Breast epithelium (tissue), 4 donors: ENCODE results near the gene ASGR2. TPM values are rescaled to one million over a fixed set of nuclear protein-coding genes. Genes with fewer than 3 reads are reported as not detected.

Experiments used
- DNase-seq, 2 donors: peaks; one replicate each; pipeline ENCODE4 v3.0.0-alpha.2; 2019; ENCODE audit warnings: low spot score in 2 of 2
- H3K27ac ChIP-seq, 2 donors: fragments of 200-600 bp; sonication (generic) in 1 of 2; one replicate each; pipeline ENCODE4 v1.5.1; 2016 to 2019; ENCODE audit warnings: mild to moderate bottlenecking in 1 of 2
- H3K27me3 ChIP-seq, 2 donors: fragments of 200-600 bp; sonication (generic) in 1 of 2; one replicate each; pipeline versions ENCODE4 v1.5.1 to v1.6.0; 2017 to 2019; ENCODE audit warnings: control low read depth in 1 of 2, mild to moderate bottlenecking in 1 of 2
- H3K36me3 ChIP-seq: fragments of 200-600 bp; one replicate; pipeline ENCODE4 v1.5.1; 2019
- H3K4me1 ChIP-seq, 2 donors: fragments of 200-600 bp; sonication (generic); one replicate each; pipeline ENCODE4 v1.5.1; 2016 to 2019; ENCODE audit warnings: control low read depth in 1 of 2
- H3K4me3 ChIP-seq, 3 donors: fragments of 200-600 bp; sonication (generic); 1 replicate in 2 of 3; 2 replicates in 1 of 3; pipeline ENCODE4 v1.5.1; 2016 to 2019; ENCODE audit warnings: mild to moderate bottlenecking in 3 of 3, moderate library complexity in 2 of 3
- H3K9me3 ChIP-seq, 2 donors: fragments of 200-600 bp; sonication (generic) in 1 of 2; one replicate each; pipeline ENCODE4 v1.5.1; 2016 to 2019; ENCODE audit warnings: control low read depth in 1 of 2
- POLR2A ChIP-seq: fragments of 450-650 bp; IDR thresholded peaks from one replicate; pipeline ENCODE4 v1.6.1; 2016; ENCODE audit warnings: antibody characterized with exemption, mild to moderate bottlenecking, moderate library complexity
- POLR2AphosphoS5 ChIP-seq, 3 donors: sonication (generic); formaldehyde crosslinking; IDR thresholded peaks; one replicate each; pipeline ENCODE4 v1.6.1; 2017; ENCODE audit warnings: antibody characterized with exemption in 3 of 3
- intact Hi-C: fragments of 100-400 bp; cut with DNase I; formaldehyde crosslinking; loops from one replicate; pipeline ENCODE4 v1.15.1; 2023; ENCODE audit warnings: low total_unique reads
- total RNA-seq, 3 donors: library from RNA; depleted of rRNA; stranded (reverse); fragments of >200 nt; gene quantifications; one replicate each; pipeline ENCODE4 v1.1.0, GENCODE V29; 2016
- TF ChIP-seq, protein P1 (sequence below), 3 donors: fragments of 450-650 bp; IDR thresholded peaks; one replicate each; pipeline ENCODE4 v1.5.1; 2016 to 2017; ENCODE audit warnings: antibody characterized with exemption in 3 of 3, mild to moderate bottlenecking in 3 of 3, moderate library complexity in 3 of 3

ASGR2 gene
- total RNA-seq, 3 donors from 2014 or later, result 0.33 to 0.96 (median 0.88) TPM

GRCh38 chr17:7144213-7144612 is 29.6 kb upstream of the ASGR2 start:
- H3K27ac ChIP-seq, result no peak overlapping the region
- no peaks in the 10 kb centered on the region for H3K4me1 ChIP-seq
- H3K36me3 ChIP-seq, result no peaks in the 10 kb centered on the region
- H3K27me3 ChIP-seq, result no peaks in the 10 kb centered on the region
- H3K9me3 ChIP-seq, result no peaks in the 10 kb centered on the region
- intact Hi-C loops, result no loop called here
- TF ChIP-seq, protein P1, sequence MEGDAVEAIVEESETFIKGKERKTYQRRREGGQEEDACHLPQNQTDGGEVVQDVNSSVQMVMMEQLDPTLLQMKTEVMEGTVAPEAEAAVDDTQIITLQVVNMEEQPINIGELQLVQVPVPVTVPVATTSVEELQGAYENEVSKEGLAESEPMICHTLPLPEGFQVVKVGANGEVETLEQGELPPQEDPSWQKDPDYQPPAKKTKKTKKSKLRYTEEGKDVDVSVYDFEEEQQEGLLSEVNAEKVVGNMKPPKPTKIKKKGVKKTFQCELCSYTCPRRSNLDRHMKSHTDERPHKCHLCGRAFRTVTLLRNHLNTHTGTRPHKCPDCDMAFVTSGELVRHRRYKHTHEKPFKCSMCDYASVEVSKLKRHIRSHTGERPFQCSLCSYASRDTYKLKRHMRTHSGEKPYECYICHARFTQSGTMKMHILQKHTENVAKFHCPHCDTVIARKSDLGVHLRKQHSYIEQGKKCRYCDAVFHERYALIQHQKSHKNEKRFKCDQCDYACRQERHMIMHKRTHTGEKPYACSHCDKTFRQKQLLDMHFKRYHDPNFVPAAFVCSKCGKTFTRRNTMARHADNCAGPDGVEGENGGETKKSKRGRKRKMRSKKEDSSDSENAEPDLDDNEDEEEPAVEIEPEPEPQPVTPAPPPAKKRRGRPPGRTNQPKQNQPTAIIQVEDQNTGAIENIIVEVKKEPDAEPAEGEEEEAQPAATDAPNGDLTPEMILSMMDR (IDR thresholded peaks at IDR 0.05), result no peak
- TF ChIP-seq POLR2AphosphoS5 (IDR thresholded peaks at IDR 0.05), result no peak
- no peak for TF ChIP-seq POLR2A
- no peak overlapping the region for H3K4me3 ChIP-seq
- DNase-seq, result no peak

DNA sequence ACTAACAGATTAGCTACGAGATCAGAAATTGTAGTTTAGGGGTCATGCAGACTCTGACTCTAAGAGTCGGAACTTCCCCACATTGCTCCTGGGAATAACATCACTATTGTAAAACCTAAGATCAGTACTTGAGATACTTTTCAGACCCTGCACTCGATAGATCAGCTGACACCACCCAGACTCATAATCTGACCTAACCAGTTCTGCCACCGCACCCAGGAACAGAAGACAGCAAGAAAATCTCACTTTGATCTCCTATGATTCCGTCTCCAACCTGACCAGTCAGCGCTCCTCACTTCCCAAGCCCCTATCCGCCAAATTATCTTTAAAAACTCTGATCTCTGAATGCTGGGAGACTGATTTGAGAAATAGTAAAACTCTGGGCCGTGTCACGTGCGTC is 27.2 kb upstream of the ASGR2 start:
- Histone ChIP-seq H3K4me1 (no peaks in the 10 kb centered on the region), H3K36me3 (no peaks in the 10 kb centered on the region), H3K27ac (no peak overlapping the region), H3K9me3 (no peaks in the 10 kb centered on the region), H3K27me3 (no peaks in the 10 kb centered on the region), H3K4me3 (no peak overlapping the region)
- TF ChIP-seq POLR2A (no peak), POLR2AphosphoS5 (IDR thresholded peaks at IDR 0.05) (no peak)
- TF ChIP-seq, protein P1 (IDR thresholded peaks at IDR 0.05), result no peak
- intact Hi-C loops, result no loop called here
- no peak for DNase-seq

- TF ChIP-seq POLR2A (no peak), POLR2AphosphoS5 (IDR thresholded peaks at IDR 0.05) (no peak)
- TF ChIP-seq, protein P1 (IDR thresholded peaks at IDR 0.05), result no peak
- H3K4me1 ChIP-seq, result no peaks in the 10 kb centered on the region
- DNase-seq, result no peak
- H3K36me3 ChIP-seq, result no peaks in the 10 kb centered on the region
- no peak overlapping the region for H3K4me3 ChIP-seq
- intact Hi-C loops, result no loop called here
- H3K9me3 ChIP-seq, result no peaks in the 10 kb centered on the region
- H3K27ac ChIP-seq, result no peak overlapping the region
- no peaks in the 10 kb centered on the region for H3K27me3 ChIP-seq
Observed at GRCh38 chr17:7139400-7139799, 24.8 kb upstream of the ASGR2 start.

- no peaks in the 10 kb centered on the region for H3K9me3 ChIP-seq
- intact Hi-C loops, result no loop called here
- no peaks in the 10 kb centered on the region for H3K36me3 ChIP-seq
- TF ChIP-seq, protein P1 (IDR thresholded peaks at IDR 0.05), result no peak
- TF ChIP-seq POLR2AphosphoS5 (IDR thresholded peaks at IDR 0.05), result no peak
- TF ChIP-seq POLR2A, result no peak
- H3K4me3 ChIP-seq, result no peak overlapping the region
- peak overlapping the region in 1 of 2 donors; percentile 58 for H3K27ac ChIP-seq
- H3K27me3 ChIP-seq, result no peaks in the 10 kb centered on the region
- no peak for DNase-seq
- H3K4me1 ChIP-seq, result no peaks in the 10 kb centered on the region
Observed at GRCh38 chr17:7138800-7139381, 24.3 kb upstream of the ASGR2 start.

- H3K27ac ChIP-seq, result no peak overlapping the region
- no peaks in the 10 kb centered on the region for H3K36me3 ChIP-seq
- H3K9me3 ChIP-seq, result no peaks in the 10 kb centered on the region
- no peaks in the 10 kb centered on the region for H3K4me1 ChIP-seq
- H3K27me3 ChIP-seq, result no peaks in the 10 kb centered on the region
- TF ChIP-seq POLR2A, result no peak
- TF ChIP-seq POLR2AphosphoS5 (IDR thresholded peaks at IDR 0.05), result no peak
- TF ChIP-seq, protein P1 (IDR thresholded peaks at IDR 0.05), result no peak
- intact Hi-C loops, result no loop called here
- no peak overlapping the region for H3K4me3 ChIP-seq
- DNase-seq, result no peak
Observed at GRCh38 chr17:7137171-7137943, 22.7 kb upstream of the ASGR2 start.
